ENCODE data around the gene SUGP1.

DNA sequence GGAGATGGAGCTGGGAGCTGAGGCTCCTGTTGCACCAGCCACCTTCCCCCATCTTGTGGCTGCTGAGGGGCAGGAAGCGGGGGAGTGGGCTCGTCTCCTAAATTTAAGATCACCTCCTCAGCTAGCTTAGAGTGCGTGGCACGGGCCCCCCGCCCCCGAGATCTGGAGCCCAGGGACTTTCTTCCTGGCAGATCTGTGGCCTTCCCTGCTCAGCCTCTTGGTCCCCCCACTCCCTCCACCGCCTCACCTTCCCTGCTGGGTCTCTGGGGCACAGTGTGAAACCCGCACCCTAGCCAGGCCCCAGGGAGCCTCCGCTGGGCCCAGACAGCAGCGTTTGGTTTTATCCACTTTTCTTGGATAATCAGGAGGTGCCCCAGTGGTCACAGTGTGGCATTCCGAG lies 36.2 kb upstream of the SUGP1 start:
- TF ChIP-seq, protein P1, sequence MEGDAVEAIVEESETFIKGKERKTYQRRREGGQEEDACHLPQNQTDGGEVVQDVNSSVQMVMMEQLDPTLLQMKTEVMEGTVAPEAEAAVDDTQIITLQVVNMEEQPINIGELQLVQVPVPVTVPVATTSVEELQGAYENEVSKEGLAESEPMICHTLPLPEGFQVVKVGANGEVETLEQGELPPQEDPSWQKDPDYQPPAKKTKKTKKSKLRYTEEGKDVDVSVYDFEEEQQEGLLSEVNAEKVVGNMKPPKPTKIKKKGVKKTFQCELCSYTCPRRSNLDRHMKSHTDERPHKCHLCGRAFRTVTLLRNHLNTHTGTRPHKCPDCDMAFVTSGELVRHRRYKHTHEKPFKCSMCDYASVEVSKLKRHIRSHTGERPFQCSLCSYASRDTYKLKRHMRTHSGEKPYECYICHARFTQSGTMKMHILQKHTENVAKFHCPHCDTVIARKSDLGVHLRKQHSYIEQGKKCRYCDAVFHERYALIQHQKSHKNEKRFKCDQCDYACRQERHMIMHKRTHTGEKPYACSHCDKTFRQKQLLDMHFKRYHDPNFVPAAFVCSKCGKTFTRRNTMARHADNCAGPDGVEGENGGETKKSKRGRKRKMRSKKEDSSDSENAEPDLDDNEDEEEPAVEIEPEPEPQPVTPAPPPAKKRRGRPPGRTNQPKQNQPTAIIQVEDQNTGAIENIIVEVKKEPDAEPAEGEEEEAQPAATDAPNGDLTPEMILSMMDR (IDR thresholded peaks at IDR 0.05; ENCODE audit: poor library complexity, severe bottlenecking) = no peak
- TF ChIP-seq MXI1 (conservative IDR thresholded peaks at IDR 0.05; ENCODE audit: poor library complexity, severe bottlenecking) = no peak
- no peak for TF ChIP-seq SMC3 (conservative IDR thresholded peaks at IDR 0.05; ENCODE audit: poor library complexity)
- no peak for TF ChIP-seq RAD21 (conservative IDR thresholded peaks at IDR 0.05)
- TF ChIP-seq POLR2AphosphoS5 (IDR thresholded peaks at IDR 0.05) = no peak
- no peak for TF ChIP-seq EP300 (conservative IDR thresholded peaks at IDR 0.05; ENCODE audit: poor library complexity, severe bottlenecking)
- no peak for TF ChIP-seq EZH2 (IDR thresholded peaks at IDR 0.05; ENCODE audit: borderline replicate concordance, insufficient read depth, low read length, poor library complexity, severe bottlenecking)

Measured in neural cell (in vitro differentiated cells).